Heart left ventricle (tissue), 16 donors: ENCODE results near the gene COX6B2. TPM values are rescaled to one million over a fixed set of nuclear protein-coding genes. Genes with fewer than 3 reads are reported as not detected.

ENCODE experiments used
- ATAC-seq, 4 donors: fragments of 200-7000 bp; cut with Tn5 transposase; one replicate each; pipeline ENCODE4 v1.9.1; 2020 to 2022; ENCODE audit warnings: moderate library complexity in 4 of 4, mild to moderate bottlenecking in 3 of 4, moderate number of reproducible peaks in 1 of 4
- DNase-seq, 5 donors: peaks; one replicate each; pipeline ENCODE4 v3.0.0-alpha.2; 2020
- H3K27ac ChIP-seq, 12 donors: fragments of 200-600 bp; sonication (generic) in 4 of 12; one replicate each; pipeline versions ENCODE4 v1.5.0 to v1.8.0; 2016 to 2022; ENCODE audit warnings: mild to moderate bottlenecking in 2 of 12
- H3K27me3 ChIP-seq, 9 donors: fragments of 200-600 bp; sonication (generic) in 2 of 9; one replicate each; pipeline versions ENCODE4 v1.5.1 to v1.8.0; 2016 to 2022; ENCODE audit warnings: mild to moderate bottlenecking in 3 of 9
- H3K36me3 ChIP-seq, 9 donors: fragments of 200-600 bp; sonication (generic) in 2 of 9; one replicate each; pipeline versions ENCODE4 v1.5.0 to v1.8.0; 2018 to 2022; ENCODE audit warnings: mild to moderate bottlenecking in 2 of 9
- H3K4me1 ChIP-seq, 12 donors: fragments of 200-600 bp; sonication (generic) in 4 of 12; one replicate each; pipeline versions ENCODE4 v1.5.0 to v1.8.0; 2016 to 2022; ENCODE audit warnings: mild to moderate bottlenecking in 3 of 12
- H3K4me3 ChIP-seq, 12 donors: fragments of 200-600 bp; sonication (generic) in 4 of 12; one replicate each; pipeline versions ENCODE4 v1.5.0 to v1.8.0; 2017 to 2022; ENCODE audit warnings: mild to moderate bottlenecking in 9 of 12, moderate library complexity in 4 of 12
- H3K9me3 ChIP-seq, 12 donors: fragments of 200-600 bp; sonication (generic) in 4 of 12; one replicate each; pipeline versions ENCODE4 v1.5.0 to v1.8.0; 2016 to 2022; ENCODE audit warnings: mild to moderate bottlenecking in 1 of 12
- POLR2A ChIP-seq, 2 donors: fragments of 450-650 bp; IDR thresholded peaks; one replicate each; pipeline ENCODE4 v1.6.1; 2017; ENCODE audit warnings: antibody characterized with exemption in 2 of 2, mild to moderate bottlenecking in 2 of 2, moderate library complexity in 2 of 2
- WGBS, 4 donors: extraction: QIAGEN DNeasy Blood & Tissue Kit in 2 of 4; methylation state at CpG; one replicate each; pipeline versions ENCODE4 v1.1.5 to v1.1.7; 2013 to 2018; 5-methylcytosine and 5-hydroxymethylcytosine counted together
- intact Hi-C, 10 donors: fragments of 100-400 bp; cut with DNase I; formaldehyde crosslinking; loops; one replicate each; pipeline versions ENCODE4 v1.11.1 to v1.14.2; 2022
- polyA plus RNA-seq, 2 donors: library from polyadenylated mRNA; stranded (reverse); fragments of 200-250 nt; gene quantifications; one replicate each; pipeline ENCODE4 v1.2.3, GENCODE V29; 2013
- total RNA-seq, 9 donors: library from RNA; depleted of rRNA in 2 of 9; stranded (reverse); fragments of >200 nt in 2 of 9; fragmentation: NEBNext Ultra II Directional in 3 of 9; extraction: Animal tissue kit (Norgen Biotek cat#: 25700) in 3 of 9; gene quantifications; one replicate each; pipeline versions ENCODE4 v1.1.0 to v1.2.4, GENCODE V29; 2016 to 2023
- TF ChIP-seq, protein P1 (sequence below), 12 donors: fragments of 200-600 bp; sonication (generic) in 4 of 12; IDR thresholded peaks; one replicate each; pipeline versions ENCODE4 v1.5.0 to v1.8.0; 2018 to 2022; ENCODE audit warnings: antibody characterized with exemption in 12 of 12, mild to moderate bottlenecking in 5 of 12
- donor health status: ischemic (EF 13 %, LVEDD 7.1; RV severe dilation, severe dysfunction).
- donor health status: healthy with polysubstance abuse.
- donor health status: DM: no; HTN: yes; CAD: no.
- donor health status: DM: no; HTN: no; CAD: no.
- donor health status: ischemic (EF 25% LVEDD 6.9; RV normal size, moderate dysfunction).
- donor health status: ischemic (EF 25% LVEDD 5.7; RV mildly dilated, moderate dysfunction).
- donor health status: healthy.
- donor health status: DM: yes; HTN: yes; CAD: no.
- donor health status: ischemic (EF 35%, LVEDD 5.7; RV mildly dilated, moderate dysfunction).
- donor health status: nonischemic (EF 11% LVEDD 7.7; RV severe dilation, severe dysfunction).
- donor health status: DM: yes; HTN: yes; CAD: no.
- donor health status: PGD.
- donor health status: ischemic (EF 29% LVEDD 5.4; RV normal size, mild dysfunction).
- donor health status: nonischemic (EF 23%, LVEDD 6.1; RV moderate dilation, normal function).

Gene COX6B2
- total and polyA plus RNA-seq, 11 donors: 0.16 TPM; not detected in 10

DNA sequence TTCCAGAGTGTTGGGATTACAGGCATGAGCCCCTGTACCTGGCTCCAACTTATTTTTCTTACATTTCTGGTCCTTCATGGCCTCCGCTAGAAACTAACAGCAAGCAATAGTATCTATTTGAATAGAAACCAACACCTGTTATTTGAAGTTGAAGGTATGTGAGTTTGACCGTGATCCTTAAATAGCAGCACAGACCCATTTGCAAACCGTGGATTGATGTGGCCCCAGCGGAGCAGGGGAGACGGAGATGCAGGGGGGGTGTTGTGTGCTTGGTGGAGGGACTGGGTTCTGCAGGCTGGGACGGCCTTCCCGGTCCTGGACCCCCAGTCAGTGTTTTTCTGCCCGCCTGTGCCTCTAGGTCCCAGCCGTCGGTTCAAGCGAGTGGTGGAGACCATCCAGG is 46.2 kb downstream of the COX6B2 start:
- TF ChIP-seq, protein P1, sequence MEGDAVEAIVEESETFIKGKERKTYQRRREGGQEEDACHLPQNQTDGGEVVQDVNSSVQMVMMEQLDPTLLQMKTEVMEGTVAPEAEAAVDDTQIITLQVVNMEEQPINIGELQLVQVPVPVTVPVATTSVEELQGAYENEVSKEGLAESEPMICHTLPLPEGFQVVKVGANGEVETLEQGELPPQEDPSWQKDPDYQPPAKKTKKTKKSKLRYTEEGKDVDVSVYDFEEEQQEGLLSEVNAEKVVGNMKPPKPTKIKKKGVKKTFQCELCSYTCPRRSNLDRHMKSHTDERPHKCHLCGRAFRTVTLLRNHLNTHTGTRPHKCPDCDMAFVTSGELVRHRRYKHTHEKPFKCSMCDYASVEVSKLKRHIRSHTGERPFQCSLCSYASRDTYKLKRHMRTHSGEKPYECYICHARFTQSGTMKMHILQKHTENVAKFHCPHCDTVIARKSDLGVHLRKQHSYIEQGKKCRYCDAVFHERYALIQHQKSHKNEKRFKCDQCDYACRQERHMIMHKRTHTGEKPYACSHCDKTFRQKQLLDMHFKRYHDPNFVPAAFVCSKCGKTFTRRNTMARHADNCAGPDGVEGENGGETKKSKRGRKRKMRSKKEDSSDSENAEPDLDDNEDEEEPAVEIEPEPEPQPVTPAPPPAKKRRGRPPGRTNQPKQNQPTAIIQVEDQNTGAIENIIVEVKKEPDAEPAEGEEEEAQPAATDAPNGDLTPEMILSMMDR (IDR thresholded peaks at IDR 0.05): no peak
- no peak for TF ChIP-seq POLR2A (IDR thresholded peaks at IDR 0.05)
- Histone ChIP-seq H3K27ac (no peak overlapping the region), H3K9me3 (no peaks in the 10 kb centered on the region), H3K27me3 (no peaks in the 10 kb centered on the region), H3K36me3 (peaks cover 0 to 37% (median 0%) of the 10 kb centered on the region in 9 donors), H3K4me3 (no peak overlapping the region), H3K4me1 (no peaks in the 10 kb centered on the region)
- ATAC-seq: no peak
- intact Hi-C loops: loop anchor here in 4 of 10 donors (10.0 kb wide), 3 partner anchors 67 to 107 kb away; partner anchors contain the start of genes IL11 (in 2 of the 4), TMEM190 (in 2 of the 4), RPL28 (in 1 of the 4) and TMEM238 (in 1 of the 4)
- DNase-seq: no peak
- WGBS, 4 donors: 93 to 96% (median 95%) methylated on average over 4 to 11 of the region's 11 CpGs

DNA sequence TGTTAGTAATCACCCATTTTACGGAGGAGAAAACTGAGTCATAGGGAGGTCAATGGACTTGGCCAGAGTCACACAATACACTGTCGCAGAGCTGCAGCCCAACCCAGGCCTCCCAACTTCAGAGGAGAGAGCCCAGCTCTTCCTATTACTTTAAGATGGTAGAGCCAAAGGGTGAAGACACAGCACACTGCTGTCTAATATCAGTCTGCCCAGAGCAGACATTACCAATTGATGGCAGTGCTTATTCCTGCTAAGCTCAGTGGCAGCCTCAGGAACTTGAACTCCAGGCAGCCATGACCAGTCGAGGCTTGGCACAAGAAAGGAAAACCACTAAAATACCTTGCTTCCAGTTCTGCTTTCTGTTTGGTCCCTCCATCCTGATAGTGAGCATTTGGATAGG is 47.8 kb downstream of the COX6B2 start:
- peaks cover 0 to 44% (median 0%) of the 10 kb centered on the region in 9 donors for H3K36me3 ChIP-seq
- no peak overlapping the region for H3K4me3 ChIP-seq
- H3K27me3 ChIP-seq: no peaks in the 10 kb centered on the region
- H3K9me3 ChIP-seq: no peaks in the 10 kb centered on the region
- intact Hi-C loops: loop anchor here in 4 of 10 donors (10.0 kb wide), 3 partner anchors 68 to 108 kb away; partner anchors contain the start of genes IL11 (in 2 of the 4), TMEM190 (in 2 of the 4), RPL28 (in 1 of the 4) and TMEM238 (in 1 of the 4)
- TF ChIP-seq POLR2A (IDR thresholded peaks at IDR 0.05): no peak
- TF ChIP-seq, protein P1 (IDR thresholded peaks at IDR 0.05): no peak
- no peak for DNase-seq
- no peak for ATAC-seq
- peaks cover 0 to 5% (median under 1%) of the 10 kb centered on the region in 12 donors for H3K4me1 ChIP-seq
- WGBS, 4 donors: 86 to 94% (median 88%) methylated on average over 3 of the region's 3 CpGs
- H3K27ac ChIP-seq: no peak overlapping the region

DNA sequence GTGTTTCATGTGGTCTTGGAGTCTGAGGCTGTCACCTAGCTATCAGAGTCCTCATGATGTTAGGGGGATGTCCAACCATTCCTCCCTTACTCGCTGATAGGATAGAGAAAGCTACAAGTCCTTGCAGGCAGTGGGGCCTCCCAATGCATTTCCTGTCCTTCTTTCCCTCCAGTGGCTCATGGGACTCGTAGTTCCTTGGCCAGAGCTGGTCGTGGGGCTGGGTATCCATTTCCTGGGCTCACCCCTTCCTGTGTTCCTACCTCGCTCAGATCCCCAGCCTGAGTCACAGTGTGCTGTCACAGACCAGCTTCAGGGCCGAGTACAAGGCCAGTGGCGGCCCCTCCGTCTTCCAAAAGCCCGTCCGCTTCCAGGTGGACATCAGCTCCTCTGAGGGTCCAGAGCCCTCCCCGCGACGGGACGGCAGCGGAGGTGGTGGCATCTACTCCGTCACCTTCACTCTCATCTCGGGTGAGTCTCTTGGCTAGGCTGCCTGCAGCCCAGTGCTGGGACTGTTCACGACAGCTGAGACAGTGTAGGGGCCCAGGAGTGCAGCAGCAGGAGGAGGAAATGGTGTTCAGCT is 48.4 kb downstream of the COX6B2 start:
- DNase-seq (no peak), ATAC-seq (no peak)
- Histone ChIP-seq H3K36me3 (peaks cover 0 to 44% (median 0%) of the 10 kb centered on the region in 9 donors), H3K27me3 (no peaks in the 10 kb centered on the region), H3K27ac (no peak overlapping the region), H3K4me3 (no peak overlapping the region), H3K4me1 (peaks cover 0 to 10% (median 4%) of the 10 kb centered on the region in 12 donors), H3K9me3 (no peaks in the 10 kb centered on the region)
- intact Hi-C loops: loop anchor here in 4 of 10 donors (10.0 kb wide), 3 partner anchors 69 to 109 kb away; partner anchors contain the start of genes IL11 (in 2 of the 4), TMEM190 (in 2 of the 4), RPL28 (in 1 of the 4) and TMEM238 (in 1 of the 4)
- TF ChIP-seq, protein P1 (IDR thresholded peaks at IDR 0.05): no peak
- TF ChIP-seq POLR2A (IDR thresholded peaks at IDR 0.05): no peak
- 91 to 94% (median 93%) methylated on average over 16 to 17 of the region's 17 CpGs for WGBS, 4 donors

DNA sequence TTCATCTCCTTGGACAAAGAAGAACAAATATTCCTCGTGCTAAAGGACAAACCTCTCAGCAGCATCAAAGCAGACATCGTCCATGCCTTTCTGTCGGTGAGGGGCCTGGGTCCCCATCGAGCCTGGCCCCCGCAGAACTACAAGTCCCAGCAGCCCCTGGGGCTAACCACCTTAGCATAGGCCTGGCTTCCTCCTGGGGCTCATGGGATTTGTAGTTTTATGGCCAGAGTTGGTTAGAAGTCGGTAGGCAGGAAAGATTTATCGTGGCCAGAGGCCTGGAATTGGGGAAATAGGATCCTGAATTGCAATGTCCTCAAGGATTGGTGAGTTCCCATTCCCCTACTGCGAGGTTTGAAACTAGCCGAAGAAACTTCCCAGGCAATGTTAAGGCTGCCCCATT is 49.0 kb downstream of the COX6B2 start:
- Histone ChIP-seq H3K27ac (no peak overlapping the region), H3K27me3 (no peaks in the 10 kb centered on the region), H3K9me3 (no peaks in the 10 kb centered on the region), H3K4me1 (peaks cover 0 to 10% (median 4%) of the 10 kb centered on the region in 12 donors), H3K36me3 (peaks cover 0 to 44% (median 0%) of the 10 kb centered on the region in 9 donors), H3K4me3 (no peak overlapping the region)
- peak in 1 of 5 donors; percentile 46 for DNase-seq
- TF ChIP-seq, protein P1 (IDR thresholded peaks at IDR 0.05): no peak
- TF ChIP-seq POLR2A (IDR thresholded peaks at IDR 0.05): no peak
- peak in 3 of 4 donors; percentile 57 to 68 (median 66) for ATAC-seq
- intact Hi-C loops: loop anchor here in 4 of 10 donors (10.0 kb wide), 3 partner anchors 69 to 109 kb away; partner anchors contain the start of genes IL11 (in 2 of the 4), TMEM190 (in 2 of the 4), RPL28 (in 1 of the 4) and TMEM238 (in 1 of the 4)
- WGBS, 4 donors: 81 to 85% (median 82%) methylated on average over 9 of the region's 9 CpGs
